Measurements from ENCODE around the gene C1QA.

DNA sequence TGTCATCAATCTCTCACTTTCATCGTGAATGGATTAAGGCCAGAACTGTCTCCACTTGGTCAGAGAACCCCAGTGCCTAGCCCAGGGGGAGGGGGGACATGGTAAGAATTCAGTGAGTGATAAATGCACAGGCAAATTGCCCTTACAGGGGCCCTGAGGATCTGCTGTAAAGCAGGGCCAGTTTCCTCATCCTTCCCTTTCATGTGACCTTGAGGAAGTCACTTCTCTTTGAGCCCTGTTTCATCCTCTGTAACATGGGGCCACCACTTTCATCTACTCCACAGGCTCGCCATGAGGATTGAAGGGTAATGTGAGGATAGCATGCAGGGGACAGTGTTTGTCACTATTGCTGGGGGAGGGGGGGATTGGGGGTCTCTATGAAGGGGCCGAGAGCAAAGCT, 28.1 kb upstream of the C1QA start:
- TF ChIP-seq, protein P1, sequence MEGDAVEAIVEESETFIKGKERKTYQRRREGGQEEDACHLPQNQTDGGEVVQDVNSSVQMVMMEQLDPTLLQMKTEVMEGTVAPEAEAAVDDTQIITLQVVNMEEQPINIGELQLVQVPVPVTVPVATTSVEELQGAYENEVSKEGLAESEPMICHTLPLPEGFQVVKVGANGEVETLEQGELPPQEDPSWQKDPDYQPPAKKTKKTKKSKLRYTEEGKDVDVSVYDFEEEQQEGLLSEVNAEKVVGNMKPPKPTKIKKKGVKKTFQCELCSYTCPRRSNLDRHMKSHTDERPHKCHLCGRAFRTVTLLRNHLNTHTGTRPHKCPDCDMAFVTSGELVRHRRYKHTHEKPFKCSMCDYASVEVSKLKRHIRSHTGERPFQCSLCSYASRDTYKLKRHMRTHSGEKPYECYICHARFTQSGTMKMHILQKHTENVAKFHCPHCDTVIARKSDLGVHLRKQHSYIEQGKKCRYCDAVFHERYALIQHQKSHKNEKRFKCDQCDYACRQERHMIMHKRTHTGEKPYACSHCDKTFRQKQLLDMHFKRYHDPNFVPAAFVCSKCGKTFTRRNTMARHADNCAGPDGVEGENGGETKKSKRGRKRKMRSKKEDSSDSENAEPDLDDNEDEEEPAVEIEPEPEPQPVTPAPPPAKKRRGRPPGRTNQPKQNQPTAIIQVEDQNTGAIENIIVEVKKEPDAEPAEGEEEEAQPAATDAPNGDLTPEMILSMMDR (IDR thresholded peaks at IDR 0.05), result no peak
- TF ChIP-seq POLR2A (IDR thresholded peaks at IDR 0.05), result no peak
